GM10266 (cell line): ENCODE results near the gene GRB14.
"Not testable (repeated sequence)": the region's sequence is repeated elsewhere in the genome, so short reads cannot be mapped to it uniquely, and the experiment has no call there.

Experiments used
- DNase-seq: peaks from one replicate; pipeline ENCODE4 v3.0.0; 2012; ENCODE audit errors: extremely low spot score
- CTCF ChIP-seq: IDR thresholded peaks from 2 replicates; pipeline ENCODE4 v1.5.1; 2012; ENCODE audit warnings: mild to moderate bottlenecking, low read depth; ENCODE audit not compliant: control insufficient read depth, insufficient read depth; ENCODE audit errors: missing control alignments

Gene GRB14

GRCh38 chr2:164478205-164478604 lies 143.1 kb downstream of the GRB14 start:
- DNase-seq = no peak
- no peak for TF ChIP-seq CTCF

- DNase-seq = no peak
- TF ChIP-seq CTCF = no peak
These were observed 146.4 kb downstream of the GRB14 start for GRCh38 chr2:164474873-164475272.

- no peak for TF ChIP-seq CTCF
- DNase-seq = no peak
These were observed 148.3 kb downstream of the GRB14 start for GRCh38 chr2:164473021-164473420.

DNA sequence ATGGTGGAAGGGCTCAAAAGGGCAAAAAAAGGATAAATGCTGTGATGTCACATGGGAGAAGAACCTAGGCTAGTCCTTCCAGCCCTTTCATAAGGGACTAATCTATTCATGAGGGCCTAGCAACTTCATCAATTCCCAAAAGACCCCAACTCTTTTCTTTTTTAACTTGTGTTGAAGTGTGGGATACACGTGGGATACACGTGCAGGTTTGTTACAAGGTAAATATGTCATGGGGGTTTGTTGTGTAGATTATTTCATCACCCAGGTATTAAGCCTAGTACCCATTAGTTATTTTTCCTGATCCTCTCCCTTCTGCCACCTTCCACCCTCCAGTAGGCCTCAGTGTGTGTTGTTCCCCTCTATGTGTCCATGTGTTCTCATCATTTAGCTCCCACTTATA lies 156.2 kb downstream of the GRB14 start:
- not testable (repeated sequence) for DNase-seq

DNA sequence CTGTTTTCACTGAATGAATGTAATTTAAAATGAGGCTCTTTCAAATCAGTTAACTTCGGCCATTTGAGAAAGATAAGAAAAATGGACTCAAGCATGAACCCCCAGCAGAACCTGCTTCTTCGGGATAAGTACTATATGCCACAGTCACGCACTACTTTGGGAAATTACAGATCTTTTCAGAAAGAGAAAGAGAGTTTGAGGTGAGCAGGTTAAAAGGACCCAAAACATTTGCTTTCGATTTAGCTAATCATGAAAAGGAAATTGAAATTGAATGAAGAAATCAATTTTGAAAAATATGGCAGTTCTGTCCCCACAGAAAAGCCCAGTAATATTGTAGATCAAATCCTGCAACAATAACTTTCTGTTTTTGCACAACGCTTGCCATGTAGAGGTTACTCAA lies 156.9 kb downstream of the GRB14 start:
- no peak for DNase-seq
- TF ChIP-seq CTCF = no peak

DNA sequence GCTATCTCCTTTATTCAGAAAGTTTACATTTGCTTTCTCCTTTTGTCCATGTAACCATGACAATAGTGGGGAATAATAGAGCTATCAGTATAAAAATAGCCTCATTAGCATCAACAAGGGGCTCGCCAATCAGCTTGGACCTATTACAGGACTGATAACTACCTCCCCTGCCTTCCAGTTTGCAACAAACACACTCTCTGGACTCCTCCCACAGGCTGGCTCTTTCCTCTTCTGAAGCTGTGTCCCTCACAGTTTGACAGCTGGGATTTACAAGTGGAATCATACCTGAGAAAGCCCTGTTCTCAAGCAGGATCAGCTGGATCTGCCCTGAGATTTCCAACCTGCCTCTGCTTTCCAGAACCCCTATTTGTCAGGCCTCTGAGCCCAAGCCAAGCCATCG lies 162.5 kb downstream of the GRB14 start:
- no peak for DNase-seq
- TF ChIP-seq CTCF = no peak

DNA sequence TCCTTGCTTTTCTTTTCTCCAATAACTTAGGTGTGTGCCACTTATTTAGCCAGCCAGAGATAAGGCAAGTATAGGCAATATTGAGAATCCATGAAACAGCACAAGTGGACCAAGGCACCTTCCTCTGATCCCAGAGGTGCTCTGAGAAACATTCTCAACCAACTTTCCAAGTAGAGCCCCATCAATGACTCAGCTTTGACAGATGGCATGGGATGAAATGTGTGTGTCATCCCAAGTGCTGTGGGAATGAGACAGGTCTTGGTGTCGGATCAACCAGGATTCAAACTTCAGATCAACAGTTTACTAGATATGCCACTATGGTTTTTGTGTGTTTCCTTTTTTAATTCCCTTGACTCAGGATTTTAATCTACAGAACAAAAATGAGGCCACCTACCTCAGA lies 164.0 kb downstream of the GRB14 start:
- no peak for TF ChIP-seq CTCF
- DNase-seq = no peak

GRCh38 chr2:164456619-164457018 lies 164.7 kb downstream of the GRB14 start:
- DNase-seq = no peak
- TF ChIP-seq CTCF = no peak
